ENCODE measurements around the gene IFNAR1. TPM values are rescaled to one million over a fixed set of nuclear protein-coding genes. Genes with fewer than 3 reads are reported as not detected.

The IFNAR1 gene
- total RNA-seq, 1 experiment from 2014 or later: 20.5 TPM

GRCh38 chr21:33293136-33293535, 31.6 kb upstream of the IFNAR1 start:
- intact Hi-C loops (cut with micrococcal nuclease): no loop called here
- H3K4me1 ChIP-seq (ENCODE audit: control insufficient read depth in 1 of 2, insufficient read depth in 2 of 2, low read length in 2 of 2): no peaks in the 10 kb centered on the region
- ATAC-seq (no peak), DNase-seq (ENCODE audit: low read depth, low spot score) (no peak)
- no peak overlapping the region for H3K9ac ChIP-seq (ENCODE audit: low read length)
- H3K9me2 ChIP-seq (ENCODE audit: insufficient read depth): no peaks in the 10 kb centered on the region
- ChIA-PET CTCF (no interaction called here), POLR2A (no interaction called here), RAD21 (ENCODE audit: low non-redundant PET in 1 of 2, low total read pairs in 2 of 2, uncharacterized antibody in 2 of 2, unreplicated experiment in 2 of 2) (no interaction called here)
- H3K79me2 ChIP-seq (ENCODE audit: insufficient read depth, low read length): no peaks in the 10 kb centered on the region
- H2AFZ ChIP-seq (ENCODE audit: low read depth, low read length, poor library complexity, severe bottlenecking): no peak overlapping the region
- no peak overlapping the region for H3K4me2 ChIP-seq (ENCODE audit: low read length)
- BruUV-seq (replicated peaks): no TSS peak
- H4K20me1 ChIP-seq (ENCODE audit: insufficient read depth): no peaks in the 10 kb centered on the region
- no peak overlapping the region for H3K27ac ChIP-seq (ENCODE audit: low read depth, low read length)
- H3K9me3 ChIP-seq (ENCODE audit: control insufficient read depth in 1 of 2, insufficient read depth in 1 of 2, low read depth in 1 of 2, low read length in 2 of 2): no peaks in the 10 kb centered on the region
- H3K36me3 ChIP-seq (ENCODE audit: control insufficient read depth in 1 of 2, insufficient read depth in 2 of 2, low read length in 2 of 2): no peaks in the 10 kb centered on the region
- H3K4me3 ChIP-seq (replicated peaks in 1 of 2; ENCODE audit: low read depth in 1 of 2, low read length in 2 of 2): no peak overlapping the region
- H3K27me3 ChIP-seq (ENCODE audit: insufficient read depth, low read length): no peaks in the 10 kb centered on the region
- TF ChIP-seq POLR2AphosphoS5 (IDR thresholded peaks at IDR 0.05; ENCODE audit: low read depth, low read length) (no peak), YY1 (IDR thresholded peaks at IDR 0.05; ENCODE audit: extremely low read depth, insufficient replicate concordance, low read depth, low read length) (no peak), ZFX (IDR thresholded peaks at IDR 0.05) (no peak), SP1 (IDR thresholded peaks at IDR 0.05; ENCODE audit: low read depth) (no peak), SIN3A (IDR thresholded peaks at IDR 0.05; ENCODE audit: low read depth) (no peak), REST (IDR thresholded peaks at IDR 0.05; ENCODE audit: low read depth) (no peak), EGR1 (IDR thresholded peaks at IDR 0.05; ENCODE audit: low read depth) (no peak), ZNF274 (IDR thresholded peaks at IDR 0.05; ENCODE audit: low read depth, low read length) (no peak), MAX (IDR thresholded peaks at IDR 0.05) (no peak), TCF7L2 (IDR thresholded peaks at IDR 0.05; ENCODE audit: borderline replicate concordance, extremely low read depth, insufficient read depth, insufficient read length) (no peak), EZH2 (IDR thresholded peaks at IDR 0.05) (no peak), JUND (IDR thresholded peaks at IDR 0.05) (no peak), ELF1 (IDR thresholded peaks at IDR 0.05; ENCODE audit: borderline replicate concordance, low read depth) (no peak), POLR2A (IDR thresholded peaks at IDR 0.05; ENCODE audit: borderline replicate concordance, extremely low read depth, insufficient read depth, insufficient read length) (no peak)
- TF ChIP-seq, protein P1, sequence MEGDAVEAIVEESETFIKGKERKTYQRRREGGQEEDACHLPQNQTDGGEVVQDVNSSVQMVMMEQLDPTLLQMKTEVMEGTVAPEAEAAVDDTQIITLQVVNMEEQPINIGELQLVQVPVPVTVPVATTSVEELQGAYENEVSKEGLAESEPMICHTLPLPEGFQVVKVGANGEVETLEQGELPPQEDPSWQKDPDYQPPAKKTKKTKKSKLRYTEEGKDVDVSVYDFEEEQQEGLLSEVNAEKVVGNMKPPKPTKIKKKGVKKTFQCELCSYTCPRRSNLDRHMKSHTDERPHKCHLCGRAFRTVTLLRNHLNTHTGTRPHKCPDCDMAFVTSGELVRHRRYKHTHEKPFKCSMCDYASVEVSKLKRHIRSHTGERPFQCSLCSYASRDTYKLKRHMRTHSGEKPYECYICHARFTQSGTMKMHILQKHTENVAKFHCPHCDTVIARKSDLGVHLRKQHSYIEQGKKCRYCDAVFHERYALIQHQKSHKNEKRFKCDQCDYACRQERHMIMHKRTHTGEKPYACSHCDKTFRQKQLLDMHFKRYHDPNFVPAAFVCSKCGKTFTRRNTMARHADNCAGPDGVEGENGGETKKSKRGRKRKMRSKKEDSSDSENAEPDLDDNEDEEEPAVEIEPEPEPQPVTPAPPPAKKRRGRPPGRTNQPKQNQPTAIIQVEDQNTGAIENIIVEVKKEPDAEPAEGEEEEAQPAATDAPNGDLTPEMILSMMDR (IDR thresholded peaks at IDR 0.05 in 2 of 3, conservative IDR thresholded peaks at IDR 0.05 in 1 of 3; ENCODE audit: borderline replicate concordance in 1 of 3, insufficient read depth in 1 of 3, low read depth in 2 of 3, low read length in 2 of 3): no peak
- TF ChIP-seq, protein P2, sequence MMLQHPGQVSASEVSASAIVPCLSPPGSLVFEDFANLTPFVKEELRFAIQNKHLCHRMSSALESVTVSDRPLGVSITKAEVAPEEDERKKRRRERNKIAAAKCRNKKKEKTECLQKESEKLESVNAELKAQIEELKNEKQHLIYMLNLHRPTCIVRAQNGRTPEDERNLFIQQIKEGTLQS (IDR thresholded peaks at IDR 0.05): no peak
- TF ChIP-seq, protein P3, sequence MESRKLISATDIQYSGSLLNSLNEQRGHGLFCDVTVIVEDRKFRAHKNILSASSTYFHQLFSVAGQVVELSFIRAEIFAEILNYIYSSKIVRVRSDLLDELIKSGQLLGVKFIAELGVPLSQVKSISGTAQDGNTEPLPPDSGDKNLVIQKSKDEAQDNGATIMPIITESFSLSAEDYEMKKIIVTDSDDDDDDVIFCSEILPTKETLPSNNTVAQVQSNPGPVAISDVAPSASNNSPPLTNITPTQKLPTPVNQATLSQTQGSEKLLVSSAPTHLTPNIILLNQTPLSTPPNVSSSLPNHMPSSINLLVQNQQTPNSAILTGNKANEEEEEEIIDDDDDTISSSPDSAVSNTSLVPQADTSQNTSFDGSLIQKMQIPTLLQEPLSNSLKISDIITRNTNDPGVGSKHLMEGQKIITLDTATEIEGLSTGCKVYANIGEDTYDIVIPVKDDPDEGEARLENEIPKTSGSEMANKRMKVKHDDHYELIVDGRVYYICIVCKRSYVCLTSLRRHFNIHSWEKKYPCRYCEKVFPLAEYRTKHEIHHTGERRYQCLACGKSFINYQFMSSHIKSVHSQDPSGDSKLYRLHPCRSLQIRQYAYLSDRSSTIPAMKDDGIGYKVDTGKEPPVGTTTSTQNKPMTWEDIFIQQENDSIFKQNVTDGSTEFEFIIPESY (IDR thresholded peaks at IDR 0.05; ENCODE audit: extremely low read depth, insufficient replicate concordance, low read length): no peak
